Fibroblast of the aortic adventitia (primary cell): ENCODE data around the gene HNRNPUL1. TPM values are rescaled to one million over a fixed set of nuclear protein-coding genes. Genes with fewer than 3 reads are reported as not detected.

Experiments
- DNase-seq: peaks from one replicate; pipeline ENCODE4 v3.0.0-alpha.2; 2010; ENCODE audit warnings: low read depth
- H3K4me3 ChIP-seq: 2 replicates; pipeline ENCODE4 v1.5.1; 2011; ENCODE audit warnings: low read depth, mild to moderate bottlenecking, control low read depth, low read length, moderate library complexity
- total RNA-seq: library from RNA; depleted of rRNA; stranded (reverse); fragments of >200 nt; gene quantifications from 2 replicates; pipeline ENCODE4 v1.2.3, GENCODE V29; 2012; ENCODE audit warnings: low replicate concordance
- TF ChIP-seq, protein P1 (sequence below): IDR thresholded peaks from 2 replicates; pipeline ENCODE4 v1.5.1; 2011; ENCODE audit warnings: mild to moderate bottlenecking, low read length, control low read depth, inconsistent platforms; ENCODE audit not compliant: insufficient read depth

Gene HNRNPUL1
- total RNA-seq, 1 donor = 108 TPM

DNA sequence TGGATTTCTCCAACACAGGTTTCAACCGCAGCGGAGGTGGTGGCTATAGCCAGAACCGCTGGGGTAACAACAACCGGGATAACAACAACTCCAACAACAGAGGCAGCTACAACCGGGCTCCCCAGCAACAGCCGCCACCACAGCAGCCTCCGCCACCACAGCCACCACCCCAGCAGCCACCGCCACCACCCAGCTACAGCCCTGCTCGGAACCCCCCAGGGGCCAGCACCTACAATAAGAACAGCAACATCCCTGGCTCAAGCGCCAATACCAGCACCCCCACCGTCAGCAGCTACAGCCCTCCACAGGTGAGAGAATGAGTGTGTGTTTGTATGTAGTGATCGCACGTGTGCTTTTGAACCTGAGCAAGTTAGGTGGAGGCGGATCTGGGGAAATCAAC lies 39.8 kb downstream of the HNRNPUL1 start:
- H3K4me3 ChIP-seq = no peak overlapping the region
- TF ChIP-seq, protein P1, sequence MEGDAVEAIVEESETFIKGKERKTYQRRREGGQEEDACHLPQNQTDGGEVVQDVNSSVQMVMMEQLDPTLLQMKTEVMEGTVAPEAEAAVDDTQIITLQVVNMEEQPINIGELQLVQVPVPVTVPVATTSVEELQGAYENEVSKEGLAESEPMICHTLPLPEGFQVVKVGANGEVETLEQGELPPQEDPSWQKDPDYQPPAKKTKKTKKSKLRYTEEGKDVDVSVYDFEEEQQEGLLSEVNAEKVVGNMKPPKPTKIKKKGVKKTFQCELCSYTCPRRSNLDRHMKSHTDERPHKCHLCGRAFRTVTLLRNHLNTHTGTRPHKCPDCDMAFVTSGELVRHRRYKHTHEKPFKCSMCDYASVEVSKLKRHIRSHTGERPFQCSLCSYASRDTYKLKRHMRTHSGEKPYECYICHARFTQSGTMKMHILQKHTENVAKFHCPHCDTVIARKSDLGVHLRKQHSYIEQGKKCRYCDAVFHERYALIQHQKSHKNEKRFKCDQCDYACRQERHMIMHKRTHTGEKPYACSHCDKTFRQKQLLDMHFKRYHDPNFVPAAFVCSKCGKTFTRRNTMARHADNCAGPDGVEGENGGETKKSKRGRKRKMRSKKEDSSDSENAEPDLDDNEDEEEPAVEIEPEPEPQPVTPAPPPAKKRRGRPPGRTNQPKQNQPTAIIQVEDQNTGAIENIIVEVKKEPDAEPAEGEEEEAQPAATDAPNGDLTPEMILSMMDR = no peak
- no peak for DNase-seq

DNA sequence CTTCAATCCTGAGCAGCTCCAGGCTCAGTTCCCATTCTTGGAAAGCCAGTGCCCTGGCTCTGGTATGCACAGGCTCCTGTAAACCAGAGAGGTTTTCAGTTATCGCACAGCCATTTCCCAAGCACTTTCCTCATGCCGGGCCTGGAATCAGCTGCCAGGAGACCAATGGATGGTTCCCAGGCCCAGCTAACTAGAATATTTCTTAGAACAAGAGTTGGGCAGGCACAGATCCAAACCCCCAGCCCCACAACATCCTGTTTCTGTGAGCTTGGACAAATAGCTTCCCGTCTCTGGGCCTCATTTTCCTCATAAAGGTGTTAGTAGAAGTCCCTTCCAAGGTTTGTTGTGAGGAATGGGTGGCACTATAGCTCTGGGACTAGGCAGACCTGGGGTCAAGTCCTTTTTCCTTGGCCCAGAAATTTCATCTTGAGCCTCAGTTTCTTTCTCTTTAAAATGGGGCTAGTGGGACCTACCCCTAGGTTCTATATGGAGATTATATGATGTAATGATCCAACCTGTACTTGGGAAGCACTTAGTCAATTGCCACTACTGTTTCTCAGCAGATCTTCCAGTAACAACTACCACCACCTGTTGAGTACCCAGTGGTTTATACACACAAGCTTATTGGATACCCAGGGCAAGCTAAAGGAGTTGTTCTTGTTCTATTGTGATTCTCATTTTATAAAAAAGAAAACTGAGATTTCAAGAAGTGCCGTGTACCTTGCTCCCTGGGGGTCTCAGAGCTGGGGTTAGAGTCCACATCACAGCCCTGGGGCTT lies 40.7 kb downstream of the HNRNPUL1 start:
- TF ChIP-seq, protein P1 = no peak
- H3K4me3 ChIP-seq = no peak overlapping the region

DNA sequence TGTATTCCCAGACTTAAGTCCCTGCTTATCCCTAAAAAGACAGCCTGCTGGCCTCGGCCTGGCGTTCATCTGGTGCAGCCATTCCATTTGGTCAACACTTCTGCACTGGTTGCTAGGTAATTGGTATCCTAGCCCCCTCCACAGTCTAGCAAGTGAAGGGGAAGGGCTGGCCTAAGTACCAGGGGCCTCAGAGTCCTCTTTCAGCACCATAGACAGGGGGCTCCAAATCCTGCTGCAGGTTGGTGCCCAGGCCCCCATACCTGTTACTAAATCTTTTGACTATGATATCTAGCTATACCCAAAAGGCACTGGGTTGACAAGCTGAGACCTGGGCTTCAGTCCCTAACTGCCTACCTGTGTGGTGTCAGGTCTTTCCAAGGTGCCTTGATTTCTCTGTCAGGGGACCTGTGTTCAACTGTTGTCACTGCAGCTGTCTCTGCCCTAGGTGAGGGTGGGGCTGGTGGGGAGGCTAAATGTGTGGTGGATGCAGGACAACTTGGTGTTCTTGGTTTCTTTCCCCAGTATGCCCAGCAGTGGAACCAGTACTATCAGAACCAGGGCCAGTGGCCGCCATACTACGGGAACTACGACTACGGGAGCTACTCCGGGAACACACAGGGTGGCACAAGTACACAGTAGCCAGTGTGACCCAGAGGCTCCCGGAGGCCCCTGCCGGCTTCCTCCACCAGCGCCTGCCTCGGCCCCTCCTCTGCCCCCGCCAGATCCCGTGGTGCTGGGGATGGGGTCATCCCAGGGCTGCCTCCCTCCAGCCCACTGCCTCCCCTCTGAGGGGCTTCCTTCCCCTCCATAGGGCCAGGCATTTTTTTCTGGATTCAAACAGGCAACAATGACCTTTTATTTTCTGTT lies 42.0 kb downstream of the HNRNPUL1 start:
- no peak for DNase-seq
- no peak overlapping the region for H3K4me3 ChIP-seq
- TF ChIP-seq, protein P1 = no peak

More for the DNA sequence above, 40.7 kb downstream of the HNRNPUL1 start:
- DNase-seq = no peak

DNA sequence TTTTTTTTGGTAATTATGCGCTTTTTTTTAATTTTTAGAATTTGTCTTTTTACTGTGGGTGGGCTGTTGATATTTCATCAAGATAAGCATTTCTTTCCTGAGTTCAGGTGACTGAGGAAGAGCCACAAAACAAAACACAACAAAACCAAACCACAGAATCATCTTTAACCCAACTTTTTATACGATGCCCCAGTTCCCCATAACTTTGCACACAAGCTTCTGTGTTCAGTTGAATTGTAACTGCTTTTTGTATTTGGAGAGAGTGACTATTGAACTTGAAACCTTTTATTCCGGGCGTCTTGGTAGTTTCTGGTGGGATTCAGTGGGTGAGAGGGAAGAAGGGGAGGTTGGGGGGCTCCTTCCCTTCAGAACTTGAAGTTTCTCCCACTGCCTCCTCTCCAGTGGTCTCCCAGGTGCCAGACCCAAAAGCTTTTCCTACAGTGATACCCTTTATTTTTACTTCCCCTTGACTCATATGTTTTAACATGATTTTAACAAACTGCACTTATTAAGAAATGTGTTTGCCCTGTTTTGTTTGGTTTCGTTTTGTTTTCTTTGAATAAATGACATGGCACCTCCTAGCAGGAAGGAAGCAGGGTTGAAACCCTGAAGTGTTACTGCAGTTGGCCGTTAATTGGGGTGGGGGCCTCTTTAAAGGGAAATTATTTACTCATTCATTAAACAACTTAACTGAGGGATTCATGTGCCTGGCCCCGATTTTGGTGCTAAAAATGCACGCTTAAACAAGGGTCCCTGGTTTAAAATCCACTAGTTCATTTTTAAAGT lies 43.1 kb downstream of the HNRNPUL1 start:
- TF ChIP-seq, protein P1 = no peak
- DNase-seq = no peak
- H3K4me3 ChIP-seq = no peak overlapping the region

DNA sequence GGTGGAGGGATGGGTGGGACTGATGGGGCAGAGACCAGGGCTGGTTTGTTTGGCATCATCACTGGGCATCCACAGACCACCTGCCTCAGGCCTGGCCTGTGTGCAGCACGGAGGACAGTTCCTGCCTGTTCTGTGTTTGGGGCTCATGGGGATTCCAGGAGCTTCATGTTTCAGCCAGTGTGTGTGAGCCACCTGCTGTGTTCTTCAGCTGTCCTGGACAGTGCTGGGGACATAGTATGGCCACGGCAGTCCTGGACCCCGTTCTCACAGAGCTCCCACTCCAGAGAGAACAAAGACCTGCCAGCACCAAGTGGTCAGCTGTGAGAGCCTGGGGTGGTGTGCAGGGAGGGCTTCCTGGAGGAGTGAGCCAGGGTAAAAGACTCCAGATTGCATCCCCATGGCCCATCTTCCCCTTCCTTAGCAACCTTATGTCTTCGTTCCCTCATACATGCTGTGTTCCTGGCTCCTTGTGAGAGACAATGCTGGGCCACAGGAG lies 43.8 kb downstream of the HNRNPUL1 start:
- no peak for DNase-seq

More for the DNA sequence above, 43.8 kb downstream of the HNRNPUL1 start:
- no peak overlapping the region for H3K4me3 ChIP-seq
- TF ChIP-seq, protein P1 = no peak
